ENCODE measurements around the gene FSTL4.
"Not testable (repeated sequence)": the region's sequence is repeated elsewhere in the genome, so short reads cannot be mapped to it uniquely, and the experiment has no call there.

FSTL4 gene

GRCh38 chr5:133233616-133234015, 378.7 kb downstream of the FSTL4 start:
- DNase-seq (ENCODE audit: low read depth in 1 of 2, low spot score in 1 of 2), result no peak

GRCh38 chr5:133232911-133233310, 379.4 kb downstream of the FSTL4 start:
- DNase-seq (ENCODE audit: low read depth in 1 of 2, low spot score in 1 of 2), result no peak

GRCh38 chr5:133232435-133232834, 379.9 kb downstream of the FSTL4 start:
- DNase-seq (ENCODE audit: low read depth in 1 of 2, low spot score in 1 of 2), result no peak

GRCh38 chr5:133232011-133232410, 380.3 kb downstream of the FSTL4 start:
- no peak for DNase-seq (ENCODE audit: low read depth in 1 of 2, low spot score in 1 of 2)

- no peak for DNase-seq (ENCODE audit: low read depth in 1 of 2, low spot score in 1 of 2)
Measured at GRCh38 chr5:133230823-133231578, 381.3 kb downstream of the FSTL4 start.

GRCh38 chr5:133229931-133230664, 382.2 kb downstream of the FSTL4 start:
- no peak for DNase-seq (ENCODE audit: low read depth in 1 of 2, low spot score in 1 of 2)

- no peak for DNase-seq (ENCODE audit: low read depth in 1 of 2, low spot score in 1 of 2)
Measured at GRCh38 chr5:133228316-133228715, 384.0 kb downstream of the FSTL4 start.

- DNase-seq (ENCODE audit: low read depth in 1 of 2, low spot score in 1 of 2), result no peak
Measured at GRCh38 chr5:133227897-133228296, 384.4 kb downstream of the FSTL4 start.

GRCh38 chr5:133227082-133227481, 385.3 kb downstream of the FSTL4 start:
- DNase-seq (ENCODE audit: low read depth in 1 of 2, low spot score in 1 of 2), result no peak

GRCh38 chr5:133226186-133226585, 386.2 kb downstream of the FSTL4 start:
- DNase-seq (ENCODE audit: low read depth in 1 of 2, low spot score in 1 of 2), result no peak

- no peak for DNase-seq (ENCODE audit: low read depth in 1 of 2, low spot score in 1 of 2)
Measured at GRCh38 chr5:133225671-133226152, 386.6 kb downstream of the FSTL4 start.

- DNase-seq (ENCODE audit: low read depth in 1 of 2, low spot score in 1 of 2), result no peak
Measured at GRCh38 chr5:133222979-133223378, 389.4 kb downstream of the FSTL4 start.

GRCh38 chr5:133222521-133222920, 389.8 kb downstream of the FSTL4 start:
- DNase-seq (ENCODE audit: low read depth in 1 of 2, low spot score in 1 of 2), result no peak

- DNase-seq (ENCODE audit: low read depth in 1 of 2, low spot score in 1 of 2), result no peak
Measured at GRCh38 chr5:133222040-133222439, 390.3 kb downstream of the FSTL4 start.

- DNase-seq (ENCODE audit: low read depth in 1 of 2, low spot score in 1 of 2), result no peak
Measured at GRCh38 chr5:133220851-133221674, 391.3 kb downstream of the FSTL4 start.

- no peak for DNase-seq (ENCODE audit: low read depth in 1 of 2, low spot score in 1 of 2)
Measured at GRCh38 chr5:133219296-133219695, 393.0 kb downstream of the FSTL4 start.

GRCh38 chr5:133216138-133216537, 396.2 kb downstream of the FSTL4 start:
- DNase-seq (ENCODE audit: low read depth in 1 of 2, low spot score in 1 of 2), result not testable (repeated sequence)

- no peak for DNase-seq (ENCODE audit: low read depth in 1 of 2, low spot score in 1 of 2)
Measured at GRCh38 chr5:133214153-133214820, 398.1 kb downstream of the FSTL4 start.

GRCh38 chr5:133205649-133206048, 406.7 kb downstream of the FSTL4 start:
- no peak for DNase-seq (ENCODE audit: low read depth in 1 of 2, low spot score in 1 of 2)

GRCh38 chr5:133205204-133205603, 407.1 kb downstream of the FSTL4 start:
- no peak for DNase-seq (ENCODE audit: low read depth in 1 of 2, low spot score in 1 of 2)
